H7 (cell line): ENCODE results near the gene POC1A. TPM values are rescaled to one million over a fixed set of nuclear protein-coding genes. Genes with fewer than 3 reads are reported as not detected.
A peak's percentile ranks its signal among the peaks of the same experiment; 100 is the strongest.
"Not testable (repeated sequence)": the region's sequence is repeated elsewhere in the genome, so short reads cannot be mapped to it uniquely, and the experiment has no call there.

ENCODE experiments used
- DNase-seq: peaks from one replicate; pipeline ENCODE4 v3.0.0; 2012
- H3K27me3 ChIP-seq: 2 replicates; pipeline ENCODE4 v1.6.0; 2011; ENCODE audit warnings: mild to moderate bottlenecking, low read length; ENCODE audit not compliant: control insufficient read depth, insufficient read depth
- H3K36me3 ChIP-seq: replicated peaks from 2 replicates; pipeline ENCODE4 v1.5.1; 2011; ENCODE audit warnings: low read length; ENCODE audit not compliant: control insufficient read depth, insufficient read depth
- H3K4me3 ChIP-seq: 2 replicates; pipeline ENCODE4 v1.5.1; 2011; ENCODE audit warnings: low read depth, mild to moderate bottlenecking, control low read depth, low read length, moderate library complexity; ENCODE audit not compliant: insufficient read depth
- total RNA-seq: library from RNA; depleted of rRNA; stranded (reverse); fragments of >200 nt; shearing (Covaris generic); gene quantifications from 2 replicates; pipeline ENCODE4 v1.2.3, GENCODE V29; 2014

Gene POC1A
- total RNA-seq, 1 experiment from 2014 or later, result 25.1 TPM

DNA sequence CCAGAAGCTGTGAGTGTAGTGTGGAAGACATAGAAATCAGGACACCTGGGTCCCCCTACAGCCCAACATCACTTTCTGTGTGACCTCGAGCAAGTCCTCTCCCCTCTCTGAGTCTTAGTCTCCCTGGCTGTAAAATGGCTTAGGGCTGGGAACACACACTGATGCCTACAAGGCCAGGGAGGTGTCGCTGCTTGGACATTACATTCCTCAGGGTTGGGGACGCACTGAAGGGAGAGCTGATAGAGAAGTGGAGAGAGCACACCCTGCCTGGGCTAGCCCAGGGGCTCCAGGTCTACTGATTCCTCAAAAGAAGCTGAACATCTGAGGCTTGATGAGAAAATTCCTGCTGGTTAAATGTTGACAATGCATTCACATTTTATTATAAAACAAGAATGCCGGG is 37.4 kb upstream of the POC1A start:
- DNase-seq, result peak; percentile 41
- Histone ChIP-seq H3K4me3 (no peak overlapping the region), H3K36me3 (no peaks in the 10 kb centered on the region)

DNA sequence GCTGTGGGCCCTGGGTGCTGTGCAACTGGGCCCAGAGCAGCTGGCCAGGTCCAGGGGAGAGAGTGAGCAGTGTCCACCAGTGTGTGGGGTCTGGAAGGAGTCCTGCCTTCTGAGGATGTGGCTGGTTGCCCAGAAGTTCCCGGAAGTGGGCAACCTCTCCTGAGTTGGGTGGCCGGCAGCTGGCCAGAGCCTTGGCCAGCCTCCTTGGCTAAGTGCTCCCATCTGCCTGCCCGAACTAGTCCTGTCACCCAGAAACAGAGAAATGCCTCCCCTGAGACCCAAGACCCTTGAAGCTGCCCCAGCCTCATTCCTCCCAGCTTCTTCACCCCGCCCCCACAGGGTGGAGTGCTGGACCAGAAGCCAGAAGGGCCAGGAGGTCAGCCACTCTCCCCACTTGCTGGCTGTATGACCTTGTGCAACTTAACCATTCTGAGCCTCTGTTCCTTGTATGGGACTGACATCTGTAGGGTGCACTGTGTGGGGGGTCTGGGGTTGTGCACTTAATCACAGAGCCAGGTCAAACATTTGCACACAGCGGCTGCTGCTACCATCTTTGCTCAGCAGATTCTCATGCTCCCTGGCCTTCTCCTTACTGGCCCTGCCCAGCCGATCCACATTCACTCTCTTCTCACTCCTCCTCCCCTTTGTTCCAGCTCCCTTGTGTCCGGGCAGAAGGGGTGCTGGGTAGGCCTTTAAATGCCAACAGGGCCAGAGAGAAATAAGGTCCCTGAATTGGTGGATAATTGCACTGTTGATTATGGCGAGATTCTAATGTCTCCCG is 36.3 kb upstream of the POC1A start:
- peak; percentile 31 for DNase-seq
- no peak overlapping the region for H3K4me3 ChIP-seq
- no peaks in the 10 kb centered on the region for H3K27me3 ChIP-seq
- H3K36me3 ChIP-seq, result no peaks in the 10 kb centered on the region

More for the DNA sequence above, 37.4 kb upstream of the POC1A start:
- no peaks in the 10 kb centered on the region for H3K27me3 ChIP-seq

DNA sequence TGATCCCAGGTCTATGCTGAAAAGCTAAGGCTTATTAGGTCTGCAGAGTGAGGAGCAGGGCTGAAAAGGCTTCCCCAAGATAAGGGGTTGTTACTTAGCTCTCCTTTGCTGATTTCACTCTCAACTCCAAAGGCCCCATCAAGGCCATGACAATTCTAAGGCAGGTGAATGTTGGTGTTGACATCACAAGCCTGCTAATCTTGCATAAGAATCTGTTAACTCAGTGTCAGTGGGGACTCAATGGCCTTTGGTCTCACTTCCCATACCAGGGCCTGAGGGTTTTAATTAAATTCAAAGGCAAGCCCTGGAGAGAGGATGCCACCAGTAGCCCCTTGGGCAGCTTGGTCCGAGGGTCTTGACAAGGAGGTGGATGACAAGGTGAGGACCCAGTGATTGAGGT is 34.3 kb upstream of the POC1A start:
- no peaks in the 10 kb centered on the region for H3K27me3 ChIP-seq
- H3K36me3 ChIP-seq, result no peaks in the 10 kb centered on the region
- DNase-seq, result no peak
- no peak overlapping the region for H3K4me3 ChIP-seq

DNA sequence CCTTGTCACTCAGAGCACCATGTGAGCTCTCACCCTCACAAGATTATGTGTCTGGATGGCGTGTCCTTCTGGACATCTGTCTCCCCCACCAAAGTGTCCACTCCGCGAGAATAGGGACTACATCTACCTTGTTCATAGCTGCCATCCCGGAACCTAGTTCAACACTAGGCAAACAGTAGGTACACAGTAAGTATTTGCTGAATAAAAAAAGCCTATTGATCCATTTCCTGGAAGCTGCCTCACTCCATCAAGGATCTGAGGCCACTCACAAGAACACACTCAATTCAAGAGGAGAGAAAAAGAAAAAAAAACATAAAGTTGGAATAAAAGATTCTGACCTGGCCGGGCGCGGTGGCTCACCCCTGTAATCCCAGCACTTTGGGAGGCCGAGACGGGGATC is 32.5 kb upstream of the POC1A start:
- Histone ChIP-seq H3K27me3 (no peaks in the 10 kb centered on the region), H3K36me3 (no peaks in the 10 kb centered on the region), H3K4me3 (no peak overlapping the region)
- DNase-seq, result no peak

DNA sequence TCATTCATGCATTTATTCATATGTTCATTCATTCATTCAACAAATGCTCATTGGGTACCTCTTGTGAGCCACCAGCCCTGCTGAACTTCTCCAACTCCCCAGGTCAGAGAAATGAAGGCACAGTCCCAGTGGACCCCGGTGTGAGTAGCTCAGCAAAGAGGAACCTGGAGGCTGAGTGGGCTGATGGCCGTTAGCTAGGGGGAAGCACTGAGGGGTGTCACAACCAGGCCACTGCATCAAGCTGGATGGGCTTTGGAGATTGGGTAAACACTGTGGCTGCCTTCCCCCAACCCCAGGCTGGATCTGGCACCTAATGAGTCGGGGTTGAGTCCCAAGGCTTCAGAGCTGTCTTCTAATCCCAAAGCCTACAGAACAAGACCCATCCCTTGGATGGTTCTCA is 31.6 kb upstream of the POC1A start:
- no peaks in the 10 kb centered on the region for H3K27me3 ChIP-seq
- DNase-seq, result no peak
- H3K4me3 ChIP-seq, result no peak overlapping the region
- H3K36me3 ChIP-seq, result no peaks in the 10 kb centered on the region

DNA sequence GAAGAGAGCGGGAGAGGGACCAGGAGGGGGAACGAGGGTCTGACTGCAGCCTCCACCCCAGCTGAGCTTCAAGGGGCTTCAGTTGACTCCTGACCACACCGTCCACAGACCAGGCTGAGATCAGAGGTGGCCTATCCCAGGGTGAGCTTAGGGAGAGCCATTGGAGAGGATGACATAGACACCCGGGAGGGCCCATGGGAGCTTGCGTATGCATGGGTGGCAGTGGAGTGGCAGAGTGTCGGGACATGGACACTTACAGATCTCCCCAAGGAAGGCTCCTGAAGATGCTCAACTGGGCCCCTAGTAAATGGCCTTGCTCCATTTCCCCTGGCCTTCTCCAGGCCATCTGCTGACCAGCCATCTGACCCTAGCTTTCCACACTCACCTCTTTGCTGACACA is 31.1 kb upstream of the POC1A start:
- Histone ChIP-seq H3K4me3 (no peak overlapping the region), H3K36me3 (no peaks in the 10 kb centered on the region)
- DNase-seq, result peak; percentile 18

DNA sequence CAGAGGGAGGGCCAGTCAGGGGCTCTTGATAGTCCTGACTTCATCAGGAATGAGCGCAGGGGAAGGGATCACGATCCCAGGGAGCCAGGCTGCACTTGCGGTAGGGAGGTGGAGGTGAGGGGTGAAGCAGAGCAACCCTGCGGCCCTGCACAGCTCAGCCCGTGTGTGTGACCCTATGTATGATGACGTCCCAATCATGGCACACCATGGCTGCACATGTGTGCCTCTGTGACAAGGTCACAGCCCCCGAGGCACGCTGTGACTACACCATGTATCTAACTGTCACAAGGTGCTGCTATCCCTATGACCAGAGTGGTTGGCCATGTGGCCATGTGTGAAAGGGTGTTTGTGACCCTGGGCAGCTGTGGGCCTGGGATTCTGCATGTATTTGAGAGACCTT is 30.5 kb upstream of the POC1A start:
- no peaks in the 10 kb centered on the region for H3K27me3 ChIP-seq
- H3K4me3 ChIP-seq, result no peak overlapping the region
- peak; percentile 20 for DNase-seq
- no peaks in the 10 kb centered on the region for H3K36me3 ChIP-seq

More for the DNA sequence above, 31.1 kb upstream of the POC1A start:
- no peaks in the 10 kb centered on the region for H3K27me3 ChIP-seq

DNA sequence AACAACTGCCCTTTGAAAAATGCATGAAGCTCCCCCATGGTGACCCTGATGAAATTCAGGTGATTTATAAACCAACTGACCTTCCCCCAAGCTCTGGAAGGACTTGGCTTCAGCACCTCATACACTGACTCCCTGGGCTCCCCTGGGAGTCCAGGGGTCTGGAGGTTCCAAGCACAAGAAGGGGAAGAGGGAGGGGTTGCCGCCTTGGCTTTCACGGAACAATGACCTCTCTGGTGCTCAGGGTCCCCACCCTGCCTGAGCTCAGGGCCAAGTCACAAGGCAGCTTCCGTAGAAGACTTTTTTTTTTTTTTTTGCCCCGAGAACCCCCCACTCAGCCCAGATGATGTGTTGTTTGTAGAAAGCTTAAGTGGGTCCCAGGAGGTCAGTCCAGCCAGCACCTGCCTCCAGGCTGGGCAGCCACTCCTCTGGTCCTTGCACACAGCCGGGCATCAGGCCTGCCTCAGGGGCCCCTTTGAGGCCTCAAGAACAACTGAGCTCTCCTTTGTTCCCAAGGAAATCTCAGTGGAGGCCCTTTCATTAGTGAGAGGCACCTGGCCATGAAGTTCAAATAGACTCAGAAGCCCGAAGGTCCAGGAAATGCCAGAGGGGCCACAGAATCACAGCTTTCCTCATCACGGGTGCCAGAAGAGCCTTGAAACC is 29.7 kb upstream of the POC1A start:
- DNase-seq, result peak; percentile 32
- H3K27me3 ChIP-seq, result no peaks in the 10 kb centered on the region
- no peaks in the 10 kb centered on the region for H3K36me3 ChIP-seq
- no peak overlapping the region for H3K4me3 ChIP-seq

DNA sequence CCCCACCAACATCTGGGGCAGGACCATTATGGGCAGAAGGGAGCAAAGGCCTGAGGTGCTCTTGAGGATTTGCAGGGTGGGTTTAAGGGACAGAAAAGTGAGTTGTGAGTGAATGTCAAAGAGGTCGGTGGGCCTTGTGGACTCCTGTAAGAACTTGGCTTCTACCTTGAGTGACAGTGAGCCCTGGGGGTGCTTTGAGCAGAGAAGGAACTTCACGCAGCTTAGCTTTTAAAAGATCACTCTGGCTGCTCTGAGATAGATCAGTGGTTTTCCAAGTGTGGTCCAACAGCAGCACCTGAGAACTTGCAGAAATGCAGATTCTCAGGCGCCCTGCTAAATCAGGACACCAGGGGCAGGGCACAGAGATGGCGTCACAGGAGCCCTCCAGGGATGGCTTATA is 28.5 kb upstream of the POC1A start:
- H3K36me3 ChIP-seq, result no peaks in the 10 kb centered on the region
- no peaks in the 10 kb centered on the region for H3K27me3 ChIP-seq
- DNase-seq, result no peak
- H3K4me3 ChIP-seq, result no peak overlapping the region

DNA sequence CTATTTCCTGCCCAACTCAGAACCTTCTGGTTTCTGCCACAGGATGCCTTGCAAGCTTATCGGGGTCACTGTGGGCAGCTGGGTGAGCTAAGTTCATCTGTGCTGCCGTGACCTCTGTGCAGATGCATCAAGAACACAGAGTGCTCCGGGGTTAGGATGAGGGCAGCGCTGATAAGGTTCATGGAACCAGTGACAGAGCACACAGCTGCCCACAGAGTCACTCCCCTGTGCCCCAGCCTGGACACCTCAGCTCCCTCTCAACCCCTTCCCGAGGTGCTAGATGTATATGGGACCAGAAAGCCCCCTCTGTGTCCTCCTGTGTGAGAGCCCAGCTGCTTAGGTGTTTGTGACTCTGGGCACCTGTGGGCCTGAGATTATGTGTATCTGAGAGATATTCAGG is 28.0 kb upstream of the POC1A start:
- peak; percentile 16 for DNase-seq
- Histone ChIP-seq H3K4me3 (no peak overlapping the region), H3K27me3 (no peaks in the 10 kb centered on the region), H3K36me3 (no peaks in the 10 kb centered on the region)

DNA sequence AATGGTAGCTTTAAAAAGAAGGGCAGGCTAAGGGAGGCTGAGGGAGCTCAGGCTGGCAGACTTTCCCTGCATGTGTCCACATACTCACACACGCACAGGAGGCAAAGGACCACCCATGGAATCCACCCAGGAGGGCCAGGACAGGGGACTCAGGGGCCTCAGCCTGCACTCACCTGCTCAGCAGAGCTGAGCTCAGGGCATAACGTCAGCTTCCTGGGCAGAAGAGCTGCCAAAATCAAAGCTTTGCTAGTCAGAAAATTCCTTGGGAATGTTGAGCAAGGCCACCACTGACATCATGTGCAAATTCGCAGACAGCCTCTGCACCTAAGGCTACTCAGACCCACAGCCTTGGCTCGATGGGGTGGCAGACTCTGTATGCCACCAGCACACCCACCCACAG is 27.3 kb upstream of the POC1A start:
- no peak overlapping the region for H3K4me3 ChIP-seq
- H3K36me3 ChIP-seq, result no peaks in the 10 kb centered on the region
- DNase-seq, result peak; percentile 28
- no peaks in the 10 kb centered on the region for H3K27me3 ChIP-seq

DNA sequence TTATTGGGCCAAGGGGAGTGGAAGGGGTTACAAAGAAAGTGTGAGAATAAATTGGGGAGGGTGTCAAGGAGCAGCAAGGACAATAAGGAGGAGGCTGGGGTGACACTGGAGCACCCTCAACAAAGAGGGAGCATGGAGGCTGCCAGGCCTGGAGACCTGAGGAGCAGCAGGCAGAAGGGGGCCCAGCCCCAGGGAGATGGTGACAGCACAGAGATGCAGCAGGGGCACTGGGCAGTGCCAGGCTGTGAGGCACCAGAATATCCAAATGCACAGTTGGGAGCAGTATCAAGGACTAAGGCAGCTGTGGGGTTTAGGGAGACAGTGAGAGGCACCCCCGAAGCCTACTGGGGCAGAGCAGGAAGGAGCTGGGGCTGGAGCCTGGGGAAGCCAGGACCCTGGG is 24.3 kb upstream of the POC1A start:
- Histone ChIP-seq H3K4me3 (no peak overlapping the region), H3K27me3 (no peaks in the 10 kb centered on the region), H3K36me3 (no peaks in the 10 kb centered on the region)
- DNase-seq, result no peak

DNA sequence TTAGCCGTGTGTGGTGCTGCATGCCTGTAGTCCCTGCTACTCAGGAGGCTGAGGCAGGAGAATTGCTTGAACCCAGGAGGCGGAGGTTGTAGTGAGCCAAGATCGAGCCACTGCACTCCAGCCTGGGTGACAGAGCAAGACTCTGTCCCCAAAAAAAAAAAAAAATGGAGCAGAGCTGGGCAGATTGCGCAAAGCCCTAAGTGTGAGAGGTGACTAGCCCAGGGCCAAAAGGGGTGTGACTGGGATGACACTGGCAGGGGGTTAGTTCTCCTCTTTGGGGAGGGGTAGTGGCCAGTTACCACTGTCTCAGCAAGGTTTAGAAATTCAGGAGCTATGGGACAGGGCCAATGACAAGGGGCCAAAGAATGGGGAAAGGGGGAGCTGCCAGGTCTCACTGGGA is 23.9 kb upstream of the POC1A start:
- DNase-seq, H3K27me3 ChIP-seq, H3K36me3 ChIP-seq, H3K4me3 ChIP-seq: not testable (repeated sequence)

DNA sequence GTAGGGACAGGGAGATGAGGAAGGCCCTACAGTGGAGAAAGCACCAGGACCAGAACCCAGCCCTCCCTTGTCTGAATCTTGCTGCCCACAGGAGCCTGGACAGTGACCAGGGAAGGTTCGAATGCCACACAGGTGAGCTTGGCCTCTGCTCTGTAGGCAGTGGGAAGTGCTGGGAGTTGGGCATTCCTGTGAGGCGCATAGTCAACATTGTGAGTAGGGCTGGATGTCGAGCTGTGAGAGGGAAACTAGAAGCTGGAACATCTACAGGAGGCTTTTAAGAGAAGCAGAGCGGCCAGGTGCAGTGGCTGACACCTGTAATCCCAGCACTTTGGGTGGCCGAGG is 23.4 kb upstream of the POC1A start:
- no peak for DNase-seq
- Histone ChIP-seq H3K36me3 (no peaks in the 10 kb centered on the region), H3K4me3 (no peak overlapping the region), H3K27me3 (no peaks in the 10 kb centered on the region)

DNA sequence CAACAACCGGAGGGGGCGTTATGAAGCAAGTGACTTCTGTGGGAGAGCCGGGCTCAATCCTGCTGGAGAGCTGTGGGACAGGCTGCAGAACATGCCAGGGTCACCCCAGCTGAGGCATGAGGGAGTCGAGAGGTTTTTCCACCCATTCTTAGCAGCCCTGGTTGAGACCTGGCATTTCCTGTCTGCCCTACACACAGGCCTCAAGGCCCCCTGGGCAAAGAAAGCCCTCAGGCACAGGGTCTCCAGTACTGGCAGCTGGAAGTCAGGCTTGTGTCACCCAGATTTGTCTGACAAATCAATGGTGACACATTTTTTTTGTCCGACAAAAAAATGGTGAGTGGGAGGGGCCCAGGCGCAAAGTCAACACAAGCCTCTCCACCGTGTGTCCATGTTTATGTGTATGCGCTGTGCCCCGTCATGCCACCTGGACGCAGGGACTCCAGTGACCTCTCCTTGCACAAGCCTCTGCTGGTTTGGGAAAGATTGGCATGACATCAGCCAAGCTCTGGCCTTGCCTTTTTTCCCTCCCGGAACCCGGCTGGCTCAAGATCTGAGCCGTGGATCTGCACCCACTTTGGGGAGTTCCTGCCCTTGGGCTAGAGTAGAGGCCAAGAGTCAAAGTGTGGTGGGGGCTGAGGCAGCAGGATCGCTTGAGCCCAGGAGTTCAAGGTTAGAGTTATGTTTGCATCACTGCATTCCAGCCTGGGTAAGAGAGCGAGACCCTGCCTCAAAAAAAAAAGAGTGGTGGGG is 22.9 kb upstream of the POC1A start:
- H3K27me3 ChIP-seq, result no peaks in the 10 kb centered on the region
- H3K36me3 ChIP-seq, result no peaks in the 10 kb centered on the region
- H3K4me3 ChIP-seq, result no peak overlapping the region
- DNase-seq, result no peak
